Measurements from ENCODE around the gene ZNF423. TPM values are rescaled to one million over a fixed set of nuclear protein-coding genes. Genes with fewer than 3 reads are reported as not detected.

ZNF423 gene
- polyA plus RNA-seq, 10 donors: 23.2 to 28.8 (median 26.3) TPM

DNA sequence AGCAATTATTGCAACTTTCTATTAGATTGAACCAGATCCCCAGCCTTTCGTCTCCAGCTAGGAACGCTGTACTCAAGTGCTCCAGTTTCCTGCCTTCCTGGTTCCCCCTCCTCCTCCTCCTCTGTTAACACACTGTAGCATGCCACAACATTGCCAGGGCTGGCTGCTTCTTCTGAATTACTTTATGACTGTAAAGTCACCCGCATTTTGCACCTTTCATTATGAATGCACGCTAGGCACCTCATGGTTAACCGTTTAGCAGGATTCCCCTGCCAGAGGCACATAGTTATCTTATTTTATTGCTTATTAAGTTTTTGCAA is 4.5 kb downstream of the ZNF423 start:
- DNase-seq: no peak

DNA sequence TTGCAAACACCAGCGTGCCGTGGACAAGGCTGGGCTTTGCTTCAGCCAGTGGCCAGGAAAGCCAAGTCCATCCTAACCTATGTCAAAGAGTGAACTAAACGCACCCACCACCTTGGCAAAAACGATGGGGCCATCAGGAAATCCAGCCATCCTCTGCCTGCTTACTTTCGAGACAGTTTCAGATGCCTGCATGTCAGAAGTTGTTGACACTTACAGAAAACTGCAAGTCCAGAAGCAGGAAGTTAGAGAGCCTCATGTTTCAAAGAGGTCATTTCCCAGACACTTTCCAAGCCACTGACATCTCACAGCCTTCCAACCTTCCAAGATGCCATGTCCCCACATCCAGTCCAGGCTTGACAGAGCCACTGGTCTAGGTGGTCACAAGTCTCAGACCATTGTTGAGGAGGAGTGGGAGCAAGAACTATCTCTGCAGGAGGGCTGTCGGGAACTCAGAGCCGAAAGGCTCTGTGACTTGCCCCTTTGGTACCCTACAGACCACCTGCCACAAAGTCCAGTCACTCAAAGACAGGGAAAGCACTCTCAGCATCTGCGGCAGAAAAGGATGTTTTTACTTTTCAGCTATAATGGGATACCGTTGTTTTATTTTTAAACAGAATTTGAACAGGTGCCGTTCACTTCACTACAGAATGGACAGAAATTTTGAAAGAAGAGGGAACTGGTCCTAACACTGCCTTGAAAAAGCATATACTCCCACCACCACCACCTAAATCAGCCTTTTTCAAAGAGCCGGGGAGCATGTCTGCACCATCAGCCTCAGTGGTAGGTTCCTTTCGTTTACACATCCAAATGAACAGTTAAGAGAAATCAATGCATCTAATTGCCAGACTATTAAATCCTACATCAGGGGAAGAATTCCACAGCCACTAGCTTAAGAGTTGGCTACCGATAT is 5.1 kb downstream of the ZNF423 start:
- no peak for DNase-seq

- DNase-seq: no peak
Measured at GRCh38 chr16:49849754-49850108, 6.2 kb downstream of the ZNF423 start.

GRCh38 chr16:49849037-49849753 is 6.7 kb downstream of the ZNF423 start:
- no peak for DNase-seq

DNA sequence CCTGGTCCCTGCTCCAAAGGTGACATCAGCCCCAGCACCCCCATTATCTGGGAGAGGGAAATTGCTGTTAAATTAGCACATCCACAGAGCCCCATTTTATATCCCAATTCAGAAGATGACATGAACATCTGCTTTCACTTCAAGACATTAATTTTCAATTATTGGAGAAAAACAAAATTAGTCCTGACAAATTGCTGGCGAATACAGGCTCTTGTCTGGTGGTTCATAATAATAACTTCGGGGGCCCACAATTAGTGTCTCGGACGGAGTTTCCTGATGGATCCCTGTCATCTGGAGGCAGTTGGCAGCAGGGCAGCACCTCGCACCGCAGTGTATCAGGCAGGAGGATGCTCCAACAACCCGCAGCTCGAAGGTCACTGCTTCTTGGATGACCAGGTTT is 7.4 kb downstream of the ZNF423 start:
- DNase-seq: no peak

- DNase-seq: no peak
Measured at GRCh38 chr16:49846800-49847199, 9.1 kb downstream of the ZNF423 start.

DNA sequence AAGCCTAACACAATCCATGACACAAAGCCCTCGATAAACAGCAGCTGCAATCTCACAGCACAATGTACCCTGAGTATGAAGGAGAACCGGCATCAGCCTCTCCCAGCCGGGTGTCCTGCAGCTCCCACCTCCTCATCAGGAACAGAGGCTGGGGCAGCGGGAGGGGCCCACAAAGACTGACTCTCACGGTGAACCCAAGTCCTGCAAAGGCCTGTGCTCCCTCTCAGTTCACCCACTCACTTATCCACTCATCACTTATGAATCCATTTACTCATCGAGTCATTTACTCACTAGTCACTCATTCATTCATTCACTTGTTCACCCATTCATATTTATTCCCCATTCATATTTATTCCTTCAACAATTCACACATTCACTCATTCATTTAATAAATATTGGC is 11.6 kb downstream of the ZNF423 start:
- DNase-seq: no peak

- DNase-seq: no peak
Measured at GRCh38 chr16:49843758-49844157, 12.2 kb downstream of the ZNF423 start.

GRCh38 chr16:49842972-49843371 is 12.9 kb downstream of the ZNF423 start:
- no peak for DNase-seq

- peak in 2 of 3 donors; percentile 22 to 55 for DNase-seq
Measured at GRCh38 chr16:49839017-49839825, 16.7 kb downstream of the ZNF423 start.

GRCh38 chr16:49838441-49839016 is 17.4 kb downstream of the ZNF423 start:
- peak in 2 of 3 donors; percentile 30 to 76 for DNase-seq

DNA sequence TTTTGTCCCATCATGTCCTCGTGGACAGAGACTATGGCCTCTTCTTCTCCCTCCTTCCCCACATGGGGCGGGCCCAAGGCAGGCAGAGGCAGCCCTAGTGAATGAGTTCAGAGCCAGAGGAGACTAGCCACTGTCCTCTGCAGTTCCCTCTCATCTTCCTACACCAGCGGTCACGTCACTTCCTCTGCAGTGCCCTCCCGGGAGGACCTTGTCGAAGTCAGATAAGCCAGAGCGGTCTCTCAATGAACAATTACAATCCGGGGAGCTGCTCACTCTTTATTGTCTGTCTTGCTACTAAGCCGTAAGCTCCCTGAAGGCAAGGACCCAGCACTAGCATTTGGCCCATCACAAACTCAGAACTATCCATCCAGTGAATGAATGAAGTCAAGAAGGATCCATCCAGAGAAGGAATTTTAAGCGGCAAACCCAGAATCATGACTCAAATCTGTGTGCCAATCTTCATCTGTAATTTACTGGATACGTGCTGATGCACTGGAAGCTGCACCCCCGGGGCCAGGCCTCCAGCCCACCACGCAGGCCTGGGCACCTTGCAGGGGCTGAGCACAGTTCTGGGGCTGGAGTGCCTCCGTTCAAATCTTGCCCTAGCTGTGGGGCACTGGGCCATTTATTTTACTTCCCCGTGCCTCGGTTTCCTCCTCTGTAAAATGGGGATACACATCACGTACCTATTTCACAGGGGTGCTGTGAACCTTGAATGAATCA is 18.1 kb downstream of the ZNF423 start:
- peak in 1 of 3 donors; percentile 59 for DNase-seq

GRCh38 chr16:49836668-49837067 is 19.2 kb downstream of the ZNF423 start:
- DNase-seq: no peak

- DNase-seq: no peak
Measured at GRCh38 chr16:49836218-49836617, 19.7 kb downstream of the ZNF423 start.

DNA sequence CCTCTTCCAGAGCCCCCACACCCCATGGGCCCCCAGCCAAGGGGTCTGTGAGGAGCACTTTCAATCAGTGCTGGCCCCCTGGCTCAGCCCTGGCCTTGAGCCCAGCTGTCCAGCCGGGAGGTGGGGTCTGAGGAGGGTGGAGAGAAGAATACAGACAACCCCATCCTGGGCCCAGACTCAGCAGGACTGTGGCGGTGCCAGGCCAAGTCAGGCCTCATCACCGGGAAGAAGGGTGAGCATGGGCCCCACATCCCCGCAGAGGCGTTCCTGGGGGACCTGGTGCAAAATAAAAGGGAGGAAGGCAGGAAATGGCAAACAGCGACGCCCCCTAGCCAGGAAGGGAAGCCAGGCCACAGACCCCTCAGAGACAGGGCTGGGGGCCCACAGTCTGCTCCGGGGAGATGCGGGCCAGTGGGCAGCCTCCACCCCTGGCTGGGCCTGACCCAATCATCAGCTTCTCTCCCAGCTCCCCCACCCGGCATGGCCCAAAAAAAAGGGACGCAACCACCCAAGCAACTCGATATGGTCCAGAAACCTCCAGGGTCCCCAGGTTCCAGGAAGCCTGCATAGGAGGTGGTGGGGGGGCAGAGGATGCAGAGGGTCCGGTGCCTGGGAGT is 20.6 kb downstream of the ZNF423 start:
- DNase-seq: peak in 1 of 3 donors; percentile 80

DNA sequence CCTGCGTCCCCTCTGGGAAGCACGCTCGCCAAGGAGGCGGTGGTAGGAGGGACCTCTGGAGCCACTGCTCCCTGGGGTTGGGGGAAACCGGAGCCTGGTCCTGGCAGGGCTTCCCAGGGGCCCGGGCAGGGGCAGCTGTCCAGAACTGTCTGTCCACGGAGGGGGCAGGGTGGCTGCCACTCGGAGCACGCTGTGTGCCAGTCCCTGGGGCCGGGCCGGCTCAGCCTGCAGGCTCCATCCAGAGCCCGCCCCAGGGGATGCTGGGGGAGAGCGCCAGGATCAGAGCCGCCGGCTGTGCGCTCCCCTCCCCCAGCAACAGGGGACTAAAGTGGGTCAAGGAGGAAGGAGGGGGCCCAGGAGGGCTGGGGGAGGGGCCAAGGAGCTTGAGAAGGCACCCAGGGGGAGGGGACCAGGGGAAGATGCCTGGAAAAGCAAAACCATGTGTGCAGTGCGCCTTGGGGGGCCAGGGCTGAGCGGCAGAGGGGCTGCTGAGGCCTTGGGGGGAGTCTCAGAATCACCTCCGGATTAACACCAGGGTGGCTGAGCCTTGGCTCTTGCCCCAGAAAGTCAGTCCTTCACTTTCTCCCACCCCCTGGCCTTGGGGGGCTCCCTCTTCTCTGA is 21.3 kb downstream of the ZNF423 start:
- DNase-seq: peak; percentile 73 to 83 (median 75)

GRCh38 chr16:49833796-49834530 is 21.9 kb downstream of the ZNF423 start:
- DNase-seq: peak in 1 of 3 donors; percentile 47

DNA sequence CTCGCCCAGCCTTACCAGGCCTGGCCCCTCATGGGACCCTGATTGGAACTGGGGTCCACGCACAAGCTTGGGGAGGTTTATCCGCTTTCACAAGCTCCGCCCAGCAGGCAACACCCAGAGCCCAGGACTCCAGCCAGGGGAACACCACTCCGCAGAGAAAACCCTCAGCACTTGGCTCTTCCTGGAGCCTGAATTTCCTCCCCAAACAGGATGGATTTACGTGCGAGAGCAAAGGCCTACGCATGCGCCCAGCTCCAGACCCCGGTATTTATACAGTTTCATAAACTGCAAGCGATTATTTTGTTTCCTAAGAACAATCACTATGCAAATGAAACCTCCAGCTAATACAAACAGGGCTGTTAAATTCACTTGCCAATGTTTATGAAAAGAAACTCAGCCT is 22.8 kb downstream of the ZNF423 start:
- DNase-seq: peak in 1 of 3 donors; percentile 86

GRCh38 chr16:49832177-49832576 is 23.7 kb downstream of the ZNF423 start:
- DNase-seq: no peak

DNA sequence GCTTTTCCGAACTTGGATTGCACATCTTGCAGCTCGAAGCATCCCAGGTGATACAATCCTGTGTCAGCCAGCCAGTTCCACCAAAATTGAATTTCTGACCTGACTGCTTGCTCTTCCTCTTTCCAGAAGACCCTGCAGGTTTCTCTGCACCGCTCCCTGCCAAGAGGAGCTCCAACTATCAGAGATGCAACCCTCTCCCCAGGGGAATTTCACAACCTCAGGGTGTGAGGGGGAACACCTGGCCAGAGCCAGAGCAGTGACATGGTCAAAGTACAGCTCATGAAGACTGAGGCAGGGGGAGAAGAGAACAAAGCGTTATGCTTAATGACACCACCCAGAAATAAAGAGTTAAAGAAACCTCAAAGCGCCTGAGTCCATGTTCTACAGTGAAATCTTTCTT is 25.0 kb downstream of the ZNF423 start:
- DNase-seq: no peak
